ENCODE measurements around the gene RPS4Y2. TPM values are rescaled to one million over a fixed set of nuclear protein-coding genes. Genes with fewer than 3 reads are reported as not detected.

The RPS4Y2 gene
- total RNA-seq, 1 experiment from 2014 or later: not detected

DNA sequence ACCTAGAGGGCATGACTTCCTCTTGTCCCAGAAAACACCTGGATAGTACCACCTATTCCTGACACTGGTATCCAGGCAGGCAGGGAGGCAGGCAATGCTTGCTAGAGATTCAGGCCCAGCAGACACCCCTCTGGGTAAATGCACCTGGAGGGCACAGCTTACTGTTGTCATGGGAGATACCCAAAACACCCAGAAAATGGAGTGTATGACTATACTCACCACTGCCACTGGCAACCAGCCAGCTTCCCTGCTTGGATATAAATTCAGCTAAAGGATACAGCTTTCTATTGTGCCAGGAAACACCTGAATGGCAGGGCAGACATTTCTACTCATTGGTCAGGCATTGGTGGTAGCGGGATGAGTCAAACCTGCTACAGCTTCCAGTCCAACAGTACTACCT lies 58.9 kb downstream of the RPS4Y2 start:
- DNase-seq (ENCODE audit: low spot score): no peak
- H3K36me3 Mint-ChIP-seq: peaks cover 18% of the 10 kb centered on the region
- TF ChIP-seq NFYB (CRISPR knock-in tag; conservative IDR thresholded peaks at IDR 0.05; ENCODE audit: low read depth): no peak
- no peak for TF ChIP-seq SOX15 (CRISPR knock-in tag; IDR thresholded peaks at IDR 0.05)
- TF ChIP-seq NR1H2 (CRISPR knock-in tag; IDR thresholded peaks at IDR 0.05): no peak
- TF ChIP-seq ZMAT4 (CRISPR knock-in tag; IDR thresholded peaks at IDR 0.05): no peak
- TF ChIP-seq CREM (CRISPR knock-in tag; IDR thresholded peaks at IDR 0.05): no peak
- TF ChIP-seq CBFB (CRISPR knock-in tag; IDR thresholded peaks at IDR 0.05; ENCODE audit: low read depth): no peak
- no peak for TF ChIP-seq MAX (CRISPR knock-in tag; IDR thresholded peaks at IDR 0.05)
- TF ChIP-seq, protein P1, sequence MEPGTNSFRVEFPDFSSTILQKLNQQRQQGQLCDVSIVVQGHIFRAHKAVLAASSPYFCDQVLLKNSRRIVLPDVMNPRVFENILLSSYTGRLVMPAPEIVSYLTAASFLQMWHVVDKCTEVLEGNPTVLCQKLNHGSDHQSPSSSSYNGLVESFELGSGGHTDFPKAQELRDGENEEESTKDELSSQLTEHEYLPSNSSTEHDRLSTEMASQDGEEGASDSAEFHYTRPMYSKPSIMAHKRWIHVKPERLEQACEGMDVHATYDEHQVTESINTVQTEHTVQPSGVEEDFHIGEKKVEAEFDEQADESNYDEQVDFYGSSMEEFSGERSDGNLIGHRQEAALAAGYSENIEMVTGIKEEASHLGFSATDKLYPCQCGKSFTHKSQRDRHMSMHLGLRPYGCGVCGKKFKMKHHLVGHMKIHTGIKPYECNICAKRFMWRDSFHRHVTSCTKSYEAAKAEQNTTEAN (CRISPR knock-in tag; IDR thresholded peaks at IDR 0.05): no peak
- no peak for TF ChIP-seq AR (CRISPR knock-in tag; IDR thresholded peaks at IDR 0.05)
- no peak for TF ChIP-seq ZSCAN18 (CRISPR knock-in tag; IDR thresholded peaks at IDR 0.05)
- no peak for TF ChIP-seq OVOL2 (CRISPR knock-in tag; IDR thresholded peaks at IDR 0.05; ENCODE audit: borderline replicate concordance)
- TF ChIP-seq SMAD4 (CRISPR knock-in tag; IDR thresholded peaks at IDR 0.05): no peak
- no peak for TF ChIP-seq STAT6 (CRISPR knock-in tag; conservative IDR thresholded peaks at IDR 0.05; ENCODE audit: low read depth)
- TF ChIP-seq NFATC4 (CRISPR knock-in tag; IDR thresholded peaks at IDR 0.05): no peak
- TF ChIP-seq, protein P2, sequence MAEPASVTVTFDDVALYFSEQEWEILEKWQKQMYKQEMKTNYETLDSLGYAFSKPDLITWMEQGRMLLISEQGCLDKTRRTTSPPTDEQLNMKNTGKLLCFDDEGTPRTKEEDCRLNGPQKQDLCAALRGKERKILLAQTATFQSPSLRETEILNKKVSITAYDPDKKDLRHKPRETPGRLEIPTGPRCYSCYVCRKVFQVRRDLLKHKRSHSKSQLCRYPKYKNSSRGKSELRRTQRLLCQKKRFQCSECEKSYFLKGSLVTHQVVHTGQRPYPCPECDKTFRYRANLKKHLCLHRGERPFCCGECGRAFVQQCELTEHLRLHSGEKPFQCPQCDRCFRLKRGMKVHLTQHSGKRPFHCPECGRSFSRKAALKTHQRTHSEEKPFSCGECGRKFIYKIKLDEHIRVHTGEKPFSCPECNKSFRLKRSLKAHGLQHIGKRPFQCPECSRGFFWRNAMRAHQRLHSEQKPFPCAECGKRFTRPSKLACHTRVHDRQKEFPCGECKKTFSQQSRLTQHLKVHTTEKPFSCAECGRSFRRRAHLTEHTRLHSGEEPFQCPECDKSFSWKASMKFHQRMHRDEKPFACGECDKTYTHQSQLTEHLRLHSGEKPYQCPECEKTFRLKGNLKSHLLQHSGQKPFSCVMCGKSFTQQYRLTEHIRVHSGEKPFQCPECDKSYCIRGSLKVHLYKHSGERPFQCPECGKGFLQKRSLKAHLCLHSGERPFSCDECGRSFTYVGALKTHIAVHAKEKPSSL (CRISPR knock-in tag; conservative IDR thresholded peaks at IDR 0.05): no peak
- H3K4me3 Mint-ChIP-seq: no peak overlapping the region
- peaks cover 33% of the 10 kb centered on the region for H3K9me3 Mint-ChIP-seq
- ChIA-PET POLR2A (no interaction called here), CTCF (no interaction called here)
- no peaks in the 10 kb centered on the region for H3K4me1 Mint-ChIP-seq
- no peak overlapping the region for H3K27ac Mint-ChIP-seq
- ATAC-seq: no peak
- H3K27me3 Mint-ChIP-seq (ENCODE audit: low read depth): peaks cover 2% of the 10 kb centered on the region; the same call in 1 of the 2 replicates
